OCI-LY7 (cell line): Measurements from ENCODE around the gene FOXO6. TPM values are rescaled to one million over a fixed set of nuclear protein-coding genes. Genes with fewer than 3 reads are reported as not detected.

ENCODE experiments used
- BruUV-seq: library from RNA; stranded (reverse); fragments of 400-500 nt; replicated peaks from 2 replicates; lab custom pipeline; 2021; lab: Mats Ljungman, UMichigan
- CTCF ChIA-PET: fragments of 300-600 bp; sonication (Branson Sonifier 250); formaldehyde crosslinking; loops from one replicate; lab custom pipeline; 2022; ENCODE audit warnings: antibody characterized with exemption; ENCODE audit not compliant: unreplicated experiment; lab: Charles Lee
- POLR2A ChIA-PET: fragments of 300-600 bp; sonication (Branson Sonifier 250); formaldehyde crosslinking; loops from one replicate; lab custom pipeline; 2022; ENCODE audit warnings: antibody characterized with exemption; lab: Charles Lee
- DNase-seq: peaks from one replicate; pipeline ENCODE4 v3.0.0-alpha.2; 2015; ENCODE audit warnings: low spot score
- H2AFZ ChIP-seq: fragments of 200-600 bp; sonication (generic), shearing (Covaris generic); 2 replicates; pipeline ENCODE4 v1.6.1; 2014; ENCODE audit warnings: mild to moderate bottlenecking, antibody characterized with exemption, low read length, moderate library complexity
- H3K27ac ChIP-seq: fragments of 200-600 bp; sonication (generic); 2 replicates; pipeline ENCODE4 v1.5.1; 2014; ENCODE audit warnings: mixed run types, low read depth, mild to moderate bottlenecking, moderate library complexity, low read length, inconsistent platforms; ENCODE audit not compliant: poor library complexity, severe bottlenecking
- H3K36me3 ChIP-seq: fragments of 200-600 bp; sonication (generic); 2 replicates; pipeline ENCODE4 v1.6.1; 2014; ENCODE audit warnings: mild to moderate bottlenecking, antibody characterized with exemption, low read length, moderate library complexity, mixed read lengths; ENCODE audit not compliant: insufficient read depth
- H3K4me1 ChIP-seq: fragments of 200-600 bp; sonication (generic); 2 replicates; pipeline ENCODE4 v1.5.1; 2014; ENCODE audit warnings: mild to moderate bottlenecking, low read length; ENCODE audit not compliant: insufficient read depth, poor library complexity, severe bottlenecking
- H3K4me2 ChIP-seq: fragments of 200-600 bp; sonication (generic); 2 replicates; pipeline ENCODE4 v1.6.1; 2014; ENCODE audit warnings: mild to moderate bottlenecking, low read length
- H3K4me3 ChIP-seq: fragments of 200-600 bp; sonication (generic); 2 replicates; pipeline ENCODE4 v1.5.1; 2014; ENCODE audit warnings: mild to moderate bottlenecking, low read depth, low read length; ENCODE audit not compliant: poor library complexity, severe bottlenecking
- H3K79me2 ChIP-seq: fragments of 200-600 bp; sonication (generic); 2 replicates; pipeline ENCODE4 v1.6.1; 2016; ENCODE audit warnings: low read depth, mild to moderate bottlenecking, low read length, moderate library complexity, mixed read lengths; ENCODE audit not compliant: insufficient read depth
- H3K9me2 ChIP-seq: fragments of 200-600 bp; sonication (generic); 2 replicates; pipeline ENCODE4 v1.6.1; 2016; ENCODE audit warnings: mild to moderate bottlenecking, low read length, mixed read lengths; ENCODE audit not compliant: insufficient read depth
- H3K9me3 ChIP-seq: fragments of 200-600 bp; sonication (generic); 2 replicates; pipeline ENCODE4 v1.6.1; 2014; ENCODE audit warnings: mild to moderate bottlenecking, mixed run types, low read length, mixed read lengths
- H4K20me1 ChIP-seq: fragments of 200-600 bp; sonication (generic); 2 replicates; pipeline ENCODE4 v1.6.1; 2014; ENCODE audit warnings: mild to moderate bottlenecking, antibody characterized with exemption, low read length, moderate library complexity, mixed read lengths; ENCODE audit not compliant: insufficient read depth
- CTCF ChIP-seq: fragments of 200-600 bp; sonication (generic); conservative IDR thresholded peaks from 2 replicates; pipeline ENCODE4 v1.5.1; 2014; ENCODE audit warnings: mild to moderate bottlenecking, antibody characterized with exemption, low read length, moderate library complexity, mixed read lengths
- EZH2phosphoT487 ChIP-seq: fragments of 200-600 bp; sonication (generic); IDR thresholded peaks from 2 replicates; pipeline ENCODE4 v1.6.1; 2018; ENCODE audit warnings: low read depth, borderline replicate concordance, mild to moderate bottlenecking, mixed run types, antibody characterized with exemption, low read length, moderate library complexity, mixed read lengths
- intact Hi-C: fragments of 100-400 bp; cut with micrococcal nuclease; formaldehyde crosslinking; loops from one replicate; pipeline ENCODE4 v1.10.0; 2022; ENCODE audit not compliant: unreplicated experiment
- total RNA-seq, 2 experiments: library from RNA; depleted of rRNA in 1 of 2; stranded (reverse); fragments of >200 nt in 1 of 2; shearing (Covaris generic) in 1 of 2; gene quantifications; 2 replicates each; pipeline ENCODE4 v1.2.3, GENCODE V29; 2014 to 2022

FOXO6 gene
- total RNA-seq, 2 experiments from 2014 or later = not detected

- Histone ChIP-seq H3K9me3 (no peaks in the 10 kb centered on the region), H3K79me2 (no peaks in the 10 kb centered on the region), H3K4me3 (no peak overlapping the region), H3K4me2 (peak overlapping the region; percentile 75; the same call in 1 of the 2 replicates), H3K27ac (no peak overlapping the region), H3K4me1 (peaks cover 12% of the 10 kb centered on the region), H3K36me3 (no peaks in the 10 kb centered on the region), H4K20me1 (no peaks in the 10 kb centered on the region), H2AFZ (no peak overlapping the region), H3K9me2 (no peaks in the 10 kb centered on the region)
- BruUV-seq = no TSS peak
- intact Hi-C loops = loop anchor here (10.0 kb wide), 1 partner anchor 52 kb away; no protein-coding TSS in a partner anchor
- ChIA-PET CTCF (no interaction called here), POLR2A (no interaction called here)
- TF ChIP-seq CTCF (no peak), EZH2phosphoT487 (no peak)
- no peak for DNase-seq
These were observed 1.1 kb downstream of the FOXO6 start for GRCh38 chr1:41362357-41362721.

GRCh38 chr1:41362749-41363590, 1.7 kb downstream of the FOXO6 start:
- H3K79me2 ChIP-seq = no peaks in the 10 kb centered on the region
- ChIA-PET CTCF (no interaction called here), POLR2A (no interaction called here)

More at GRCh38 chr1:41362749-41363590, 1.7 kb downstream of the FOXO6 start:
- intact Hi-C loops = loop anchor here (10.0 kb wide), 1 partner anchor 52 kb away; no protein-coding TSS in a partner anchor
- no peak overlapping the region for H3K4me2 ChIP-seq
- H3K4me3 ChIP-seq = no peak overlapping the region
- no peaks in the 10 kb centered on the region for H4K20me1 ChIP-seq
- H3K9me3 ChIP-seq = no peaks in the 10 kb centered on the region
- H3K27ac ChIP-seq = no peak overlapping the region
- no peak overlapping the region for H2AFZ ChIP-seq
- peaks cover 12% of the 10 kb centered on the region for H3K4me1 ChIP-seq
- H3K9me2 ChIP-seq = no peaks in the 10 kb centered on the region
- no peak for TF ChIP-seq CTCF
- no peak; the same call in 1 of the 2 replicates for TF ChIP-seq EZH2phosphoT487
- DNase-seq = no peak
- no TSS peak for BruUV-seq
- no peaks in the 10 kb centered on the region for H3K36me3 ChIP-seq
